ENCODE results near the gene AHRR.

GRCh38 chr5:472656-473550 is 151.4 kb downstream of the AHRR start:
- TF ChIP-seq CTCF (IDR thresholded peaks at IDR 0.05): no peak
- peak; percentile 51 for TF ChIP-seq POLR2A (IDR thresholded peaks at IDR 0.05)

All from transverse colon (tissue), 3 donors.